Stimulated activated CD4-positive, alpha-beta T cell treated with anti-CD3 and anti-CD28 coated beads, TNF-alpha, amount 100 ng/mL, for 4 hours (primary cell): ENCODE data around the gene SLC52A1.
"Not testable (repeated sequence)": the region's sequence is repeated elsewhere in the genome, so short reads cannot be mapped to it uniquely, and the experiment has no call there.

Experiments
- DNase-seq, 3 experiments: peaks; one replicate each; pipeline ENCODE4 v3.0.0-alpha.2; 2020; ENCODE audit warnings: low read depth in 3 of 3

Gene SLC52A1

GRCh38 chr17:5031365-5032082, 3.7 kb downstream of the SLC52A1 start:
- DNase-seq: peak; percentile 70 to 77 (median 74)

GRCh38 chr17:5030168-5030567, 5.1 kb downstream of the SLC52A1 start:
- DNase-seq: not testable (repeated sequence)

DNA sequence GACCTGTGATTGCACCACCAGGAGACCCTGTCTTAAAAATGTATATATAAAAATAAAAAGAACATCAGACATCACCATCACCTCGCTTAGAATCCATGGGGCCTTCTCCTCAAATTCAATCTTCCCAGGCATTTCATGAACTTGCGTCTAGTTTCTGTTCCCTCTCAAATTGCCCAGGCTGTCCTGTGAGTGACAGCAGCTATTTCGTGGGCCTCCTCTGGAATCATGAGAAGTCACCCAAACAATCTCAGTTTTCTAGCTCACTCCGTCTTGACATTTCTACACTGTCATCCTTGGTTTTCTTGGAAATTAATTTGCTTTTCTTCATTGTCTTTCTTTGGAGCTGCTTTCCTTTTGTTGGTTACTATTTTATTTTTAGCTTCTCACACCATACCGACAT, 7.3 kb downstream of the SLC52A1 start:
- no peak for DNase-seq

GRCh38 chr17:5027299-5027698, 7.9 kb downstream of the SLC52A1 start:
- DNase-seq: no peak

DNA sequence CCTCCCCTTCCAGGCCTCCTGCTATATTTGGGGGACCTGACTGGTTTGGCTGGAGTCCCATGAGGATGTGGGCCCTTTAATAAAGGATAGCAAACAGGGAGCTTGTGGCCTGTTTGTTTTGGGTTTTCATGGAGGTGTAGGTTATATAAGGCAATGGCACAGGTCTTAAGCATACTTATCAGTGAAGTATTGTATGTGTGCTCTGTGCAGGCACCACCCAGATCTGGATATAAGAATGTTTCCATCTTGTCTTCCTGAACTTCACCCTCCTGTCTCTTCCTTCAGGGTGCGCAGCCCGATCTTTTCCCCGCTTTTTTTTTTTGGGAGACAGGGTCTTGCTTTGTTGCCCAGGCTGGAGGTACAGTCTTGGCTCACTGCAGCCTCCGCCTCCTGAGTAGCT, 10.6 kb downstream of the SLC52A1 start:
- DNase-seq: no peak

DNA sequence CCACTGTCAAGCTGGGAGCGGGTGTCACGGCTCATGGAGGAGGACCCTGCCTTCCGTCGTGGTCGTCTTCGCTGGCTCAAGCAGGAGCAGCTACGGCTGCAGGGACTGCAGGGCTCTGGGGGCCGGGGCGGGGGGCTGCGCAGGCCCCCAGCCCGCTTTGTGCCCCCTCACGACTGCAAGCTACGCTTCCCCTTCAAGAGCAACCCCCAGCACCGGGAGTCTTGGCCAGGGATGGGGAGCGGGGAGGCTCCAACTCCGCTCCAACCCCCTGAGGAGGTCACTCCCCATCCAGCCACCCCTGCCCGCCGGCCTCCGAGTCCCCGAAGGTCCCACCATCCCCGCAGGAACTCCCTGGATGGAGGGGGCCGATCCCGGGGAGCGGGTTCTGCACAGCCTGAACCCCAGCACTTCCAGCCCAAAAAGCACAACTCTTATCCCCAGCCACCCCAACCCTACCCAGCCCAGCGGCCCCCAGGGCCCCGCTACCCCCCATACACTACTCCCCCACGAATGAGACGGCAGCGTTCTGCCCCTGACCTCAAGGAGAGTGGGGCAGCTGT, 11.6 kb downstream of the SLC52A1 start:
- DNase-seq: no peak

DNA sequence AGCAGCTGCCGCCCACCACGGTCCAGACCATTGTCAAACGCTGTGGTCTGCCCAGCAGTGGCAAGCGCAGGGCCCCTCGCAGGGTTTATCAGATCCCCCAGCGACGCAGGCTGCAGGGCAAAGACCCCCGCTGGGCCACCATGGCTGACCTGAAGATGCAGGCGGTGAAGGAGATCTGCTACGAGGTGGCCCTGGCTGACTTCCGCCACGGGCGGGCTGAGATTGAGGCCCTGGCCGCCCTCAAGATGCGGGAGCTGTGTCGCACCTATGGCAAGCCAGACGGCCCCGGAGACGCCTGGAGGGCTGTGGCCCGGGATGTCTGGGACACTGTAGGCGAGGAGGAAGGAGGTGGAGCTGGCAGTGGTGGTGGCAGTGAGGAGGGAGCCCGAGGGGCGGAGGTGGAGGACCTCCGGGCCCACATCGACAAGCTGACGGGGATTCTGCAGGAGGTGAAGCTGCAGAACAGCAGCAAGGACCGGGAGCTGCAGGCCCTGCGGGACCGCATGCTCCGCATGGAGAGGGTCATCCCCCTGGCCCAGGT, 13.0 kb downstream of the SLC52A1 start:
- no peak for DNase-seq

GRCh38 chr17:5020502-5021023, 14.7 kb downstream of the SLC52A1 start:
- DNase-seq: no peak

- DNase-seq: peak in 2 of 3 experiments; percentile 22 to 32
Measured at GRCh38 chr17:5019475-5019956, 15.7 kb downstream of the SLC52A1 start.

DNA sequence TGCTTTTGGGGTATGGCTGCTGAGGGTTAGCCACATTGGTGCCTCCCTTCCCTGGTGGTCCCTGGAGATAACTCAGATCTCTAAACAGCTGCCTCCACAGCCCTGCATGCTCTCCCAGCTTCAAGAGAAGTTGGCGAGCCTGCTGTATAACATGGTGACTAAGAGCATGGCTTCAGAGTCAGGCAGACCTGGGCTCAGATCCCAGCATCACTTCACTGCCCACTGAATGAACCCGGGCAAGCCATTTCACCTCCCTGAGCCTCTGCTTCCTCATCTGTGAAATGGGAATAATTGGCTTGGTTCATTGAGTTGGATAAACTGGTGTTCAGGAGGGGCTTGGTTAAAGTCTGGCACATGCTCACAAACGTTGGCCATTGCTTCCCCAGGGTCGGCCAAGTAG, 20.9 kb downstream of the SLC52A1 start:
- DNase-seq: no peak

DNA sequence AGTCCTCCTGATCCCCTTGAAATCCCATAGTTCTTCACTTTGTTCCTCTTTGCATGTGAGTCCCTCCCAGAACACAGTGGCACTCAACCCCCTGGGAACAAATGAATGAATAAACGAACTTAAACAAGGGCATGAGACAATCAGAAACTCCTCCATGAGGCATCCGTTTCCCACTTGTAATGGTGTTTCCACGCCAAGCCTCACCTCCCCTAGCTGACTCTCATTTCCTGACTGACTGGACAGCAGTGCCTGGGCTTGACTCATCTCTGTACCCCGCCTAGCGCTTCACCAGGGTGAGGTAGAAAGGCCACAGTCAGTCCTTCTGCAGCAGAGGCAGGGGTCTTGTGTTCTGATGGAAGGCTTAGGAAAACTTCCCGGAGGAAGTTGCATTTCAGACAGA, 23.3 kb downstream of the SLC52A1 start:
- no peak for DNase-seq

- no peak for DNase-seq
Measured at GRCh38 chr17:5003214-5003867, 31.9 kb downstream of the SLC52A1 start.

DNA sequence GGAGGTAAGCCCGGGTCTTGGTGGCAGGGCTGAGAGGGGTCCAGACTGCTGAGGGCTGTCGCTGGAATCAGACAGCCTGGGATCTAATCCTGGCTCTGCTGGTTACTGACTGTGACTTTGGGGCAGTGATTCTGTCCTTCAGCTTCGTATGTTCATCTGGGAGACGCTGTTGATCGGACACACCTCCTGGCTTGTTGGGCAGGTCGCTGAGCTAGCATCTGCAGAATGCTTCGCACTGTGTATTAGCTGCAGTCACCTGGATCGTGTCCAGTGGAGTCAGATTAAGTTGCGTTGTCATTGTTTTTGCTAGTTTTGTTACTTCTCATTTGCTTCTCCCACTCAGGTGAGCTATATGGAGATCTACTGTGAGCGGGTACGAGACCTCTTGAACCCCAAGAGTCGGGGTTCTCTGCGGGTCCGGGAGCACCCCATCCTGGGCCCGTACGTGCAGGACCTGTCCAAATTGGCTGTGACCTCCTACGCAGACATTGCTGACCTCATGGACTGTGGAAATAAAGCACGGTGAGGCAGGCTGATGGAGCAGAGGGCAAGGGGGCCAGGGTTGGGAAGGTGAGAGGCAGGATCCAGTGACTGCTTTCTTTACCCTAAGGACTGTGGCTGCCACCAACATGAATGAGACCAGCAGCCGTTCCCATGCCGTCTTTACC, 33.0 kb downstream of the SLC52A1 start:
- no peak for DNase-seq

DNA sequence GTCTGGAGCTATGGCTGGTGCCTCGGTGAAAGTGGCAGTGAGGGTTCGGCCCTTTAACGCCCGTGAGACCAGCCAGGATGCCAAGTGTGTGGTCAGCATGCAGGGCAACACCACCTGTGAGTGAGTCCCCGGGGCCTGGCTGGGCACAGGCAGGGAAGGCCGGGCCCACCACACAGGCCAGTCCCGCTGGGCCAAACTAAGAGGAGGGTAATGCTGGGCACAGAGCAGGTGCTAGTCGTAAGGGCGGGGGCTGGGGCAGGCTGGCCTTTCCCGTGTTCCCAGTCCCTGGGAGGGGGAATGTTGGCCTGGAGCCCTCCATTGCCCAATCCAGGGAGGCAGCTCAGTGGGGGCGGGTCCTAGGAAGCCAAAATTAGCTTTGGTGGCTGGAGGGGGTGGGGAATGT, 35.0 kb downstream of the SLC52A1 start:
- no peak for DNase-seq

GRCh38 chr17:4999430-5000093, 35.7 kb downstream of the SLC52A1 start:
- DNase-seq: no peak

- DNase-seq: no peak
Measured at GRCh38 chr17:4998732-4999429, 36.3 kb downstream of the SLC52A1 start.

GRCh38 chr17:4998027-4998731, 37.0 kb downstream of the SLC52A1 start:
- no peak for DNase-seq

GRCh38 chr17:4997302-4998026, 37.8 kb downstream of the SLC52A1 start, which contains the start of the genes INCA1 and KIF1C:
Gene INCA1 (minus strand): TSS chr17:4997522. CDS start chr17:4994437, 3,085 bp downstream.
Gene KIF1C (plus strand): TSS chr17:4997950. CDS start chr17:5000247, 2,297 bp downstream.
- DNase-seq: peak; percentile 83 to 85 (median 85)

GRCh38 chr17:4994081-4994595, 41.1 kb downstream of the SLC52A1 start:
- DNase-seq: no peak
